GM19099 (cell line): ENCODE results near the gene AK4.

Experiments
- POLR2A ChIP-seq: IDR thresholded peaks from 3 replicates; pipeline ENCODE4 v1.6.1; 2011; ENCODE audit warnings: low read depth; ENCODE audit not compliant: insufficient read length; ENCODE audit errors: extremely low read depth

AK4 gene

GRCh38 chr1:65149351-65150107 lies 1.5 kb downstream of the AK4 start:
- TF ChIP-seq POLR2A = no peak

- TF ChIP-seq POLR2A = no peak
These were observed 2.1 kb downstream of the AK4 start for GRCh38 chr1:65150108-65150463.

- TF ChIP-seq POLR2A = no peak
These were observed 2.7 kb downstream of the AK4 start for GRCh38 chr1:65150583-65151263.

- TF ChIP-seq POLR2A = no peak
These were observed 3.6 kb downstream of the AK4 start for GRCh38 chr1:65151641-65152040.

- TF ChIP-seq POLR2A = no peak
These were observed 5.6 kb downstream of the AK4 start for GRCh38 chr1:65153635-65154034.

GRCh38 chr1:65156910-65157545 lies 9.0 kb downstream of the AK4 start:
- no peak for TF ChIP-seq POLR2A

- no peak for TF ChIP-seq POLR2A
These were observed 9.5 kb downstream of the AK4 start for GRCh38 chr1:65157546-65157941.

GRCh38 chr1:65159801-65160523 lies 12.0 kb downstream of the AK4 start:
- TF ChIP-seq POLR2A = no peak

GRCh38 chr1:65163201-65163805 lies 15.3 kb downstream of the AK4 start:
- TF ChIP-seq POLR2A = no peak

GRCh38 chr1:65164633-65165032 lies 16.6 kb downstream of the AK4 start:
- TF ChIP-seq POLR2A = no peak

GRCh38 chr1:65165269-65165993 lies 17.4 kb downstream of the AK4 start:
- TF ChIP-seq POLR2A = no peak

- no peak for TF ChIP-seq POLR2A
These were observed 18.7 kb downstream of the AK4 start for GRCh38 chr1:65166572-65167305.

- TF ChIP-seq POLR2A = no peak
These were observed 19.7 kb downstream of the AK4 start for GRCh38 chr1:65167586-65168242.
